Smooth muscle cell (in vitro differentiated cells): ENCODE results near the gene CELA2A. TPM values are rescaled to one million over a fixed set of nuclear protein-coding genes. Genes with fewer than 3 reads are reported as not detected.

Experiments
- DNase-seq: peaks from one replicate; lab custom pipeline; 2025; ENCODE audit not compliant: unreplicated experiment; lab: John Stamatoyannopoulos, UW
- H2AFZ ChIP-seq: fragments of 200-600 bp; sonication (generic); 2 replicates; pipeline ENCODE4 v1.6.0; 2016; ENCODE audit warnings: antibody characterized with exemption, low read depth, mild to moderate bottlenecking
- H3F3A ChIP-seq: fragments of 200-600 bp; sonication (generic); 2 replicates; pipeline ENCODE4 v1.6.0; 2017; ENCODE audit warnings: antibody characterized with exemption, low read depth
- H3K27ac ChIP-seq: fragments of 200-600 bp; sonication (generic); 2 replicates; pipeline ENCODE4 v1.5.1; 2016; ENCODE audit warnings: low read depth, mild to moderate bottlenecking
- H3K27me3 ChIP-seq: fragments of 200-600 bp; sonication (generic); 2 replicates; pipeline ENCODE4 v1.6.1; 2016; ENCODE audit warnings: low read depth, mild to moderate bottlenecking
- H3K36me3 ChIP-seq: fragments of 200-600 bp; sonication (generic); 2 replicates; pipeline ENCODE4 v1.5.1; 2016; ENCODE audit warnings: low read depth
- H3K4me1 ChIP-seq: fragments of 200-600 bp; sonication (generic); 2 replicates; pipeline ENCODE4 v1.5.1; 2016; ENCODE audit warnings: low read depth
- H3K4me2 ChIP-seq: fragments of 200-600 bp; sonication (generic); 2 replicates; pipeline ENCODE4 v1.6.0; 2016; ENCODE audit warnings: mild to moderate bottlenecking
- H3K4me3 ChIP-seq: fragments of 200-600 bp; sonication (generic); 2 replicates; pipeline ENCODE4 v1.5.1; 2016; ENCODE audit warnings: mild to moderate bottlenecking
- H3K79me2 ChIP-seq: fragments of 200-600 bp; sonication (generic); 2 replicates; pipeline ENCODE4 v1.6.0; 2016; ENCODE audit warnings: low read depth, mild to moderate bottlenecking
- H3K9ac ChIP-seq: fragments of 200-600 bp; sonication (generic); 2 replicates; pipeline ENCODE4 v1.6.0; 2016; ENCODE audit warnings: low read depth
- H3K9me3 ChIP-seq: fragments of 200-600 bp; sonication (generic); replicated peaks from 2 replicates; pipeline ENCODE4 v1.5.1; 2016; ENCODE audit warnings: low read depth
- H4K20me1 ChIP-seq: fragments of 200-600 bp; sonication (generic); 2 replicates; pipeline ENCODE4 v1.6.0; 2016; ENCODE audit warnings: low read depth
- WGBS: methylation state at CpG from one replicate; pipeline ENCODE4 v1.1.7; 2016; ENCODE audit warnings: low lambda C conversion rate; 5-methylcytosine and 5-hydroxymethylcytosine counted together
- polyA plus RNA-seq: library from polyadenylated mRNA; unstranded; fragments of >200 nt; fragmentation: Nextera tagmentation; extraction: Ambion mirVana; gene quantifications from 2 replicates; pipeline ENCODE4 v1.2.1, GENCODE V29; 2016
- total RNA-seq: library from RNA; depleted of rRNA; stranded (reverse); fragments of >200 nt; gene quantifications from 2 replicates; pipeline ENCODE4 v1.2.3, GENCODE V29; 2014
- TF ChIP-seq, protein P1 (sequence below): fragments of 200-600 bp; sonication (generic); IDR thresholded peaks from 2 replicates; pipeline ENCODE4 v1.5.1; 2017; ENCODE audit warnings: borderline replicate concordance, mild to moderate bottlenecking, antibody characterized with exemption; ENCODE audit not compliant: insufficient read depth, poor library complexity, severe bottlenecking

CELA2A gene
- total and polyA plus RNA-seq, 2 experiments from 2014 or later, result 2.6 TPM; not detected in 1

GRCh38 chr1:15446212-15446611 lies 10.3 kb upstream of the CELA2A start:
- H3K4me2 ChIP-seq, result no peak overlapping the region
- H3K36me3 ChIP-seq, result no peaks in the 10 kb centered on the region
- TF ChIP-seq, protein P1, sequence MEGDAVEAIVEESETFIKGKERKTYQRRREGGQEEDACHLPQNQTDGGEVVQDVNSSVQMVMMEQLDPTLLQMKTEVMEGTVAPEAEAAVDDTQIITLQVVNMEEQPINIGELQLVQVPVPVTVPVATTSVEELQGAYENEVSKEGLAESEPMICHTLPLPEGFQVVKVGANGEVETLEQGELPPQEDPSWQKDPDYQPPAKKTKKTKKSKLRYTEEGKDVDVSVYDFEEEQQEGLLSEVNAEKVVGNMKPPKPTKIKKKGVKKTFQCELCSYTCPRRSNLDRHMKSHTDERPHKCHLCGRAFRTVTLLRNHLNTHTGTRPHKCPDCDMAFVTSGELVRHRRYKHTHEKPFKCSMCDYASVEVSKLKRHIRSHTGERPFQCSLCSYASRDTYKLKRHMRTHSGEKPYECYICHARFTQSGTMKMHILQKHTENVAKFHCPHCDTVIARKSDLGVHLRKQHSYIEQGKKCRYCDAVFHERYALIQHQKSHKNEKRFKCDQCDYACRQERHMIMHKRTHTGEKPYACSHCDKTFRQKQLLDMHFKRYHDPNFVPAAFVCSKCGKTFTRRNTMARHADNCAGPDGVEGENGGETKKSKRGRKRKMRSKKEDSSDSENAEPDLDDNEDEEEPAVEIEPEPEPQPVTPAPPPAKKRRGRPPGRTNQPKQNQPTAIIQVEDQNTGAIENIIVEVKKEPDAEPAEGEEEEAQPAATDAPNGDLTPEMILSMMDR, result no peak
- DNase-seq, result no peak
- H3K4me1 ChIP-seq, result no peaks in the 10 kb centered on the region
- peaks cover 20% of the 10 kb centered on the region for H3K27me3 ChIP-seq
- H3K79me2 ChIP-seq, result no peaks in the 10 kb centered on the region
- WGBS, result 86% methylated on average over 4 of the region's 4 CpGs
- no peaks in the 10 kb centered on the region for H3K9me3 ChIP-seq
- H4K20me1 ChIP-seq, result no peaks in the 10 kb centered on the region
- H2AFZ ChIP-seq, result no peak overlapping the region
- no peak overlapping the region for H3K27ac ChIP-seq
- H3K4me3 ChIP-seq, result no peak overlapping the region
- H3F3A ChIP-seq, result no peaks in the 10 kb centered on the region
- no peak overlapping the region for H3K9ac ChIP-seq

- Histone ChIP-seq H3F3A (peaks cover 9% of the 10 kb centered on the region), H3K36me3 (no peaks in the 10 kb centered on the region), H3K4me2 (no peak overlapping the region), H3K4me3 (no peak overlapping the region), H3K9me3 (no peaks in the 10 kb centered on the region), H3K9ac (no peak overlapping the region), H4K20me1 (no peaks in the 10 kb centered on the region), H3K27me3 (peaks cover 10% of the 10 kb centered on the region), H3K4me1 (no peaks in the 10 kb centered on the region), H2AFZ (no peak overlapping the region), H3K27ac (no peak overlapping the region), H3K79me2 (no peaks in the 10 kb centered on the region)
- WGBS, result 94% methylated on average over 3 of the region's 3 CpGs
- no peak for DNase-seq
- TF ChIP-seq, protein P1, result no peak
Observed at GRCh38 chr1:15448877-15449462, 7.6 kb upstream of the CELA2A start.

- TF ChIP-seq, protein P1, result no peak
- Histone ChIP-seq H3K27me3 (peaks cover 9% of the 10 kb centered on the region), H3K4me3 (no peak overlapping the region), H3K27ac (no peak overlapping the region), H3K9ac (no peak overlapping the region), H3F3A (peaks cover 12% of the 10 kb centered on the region), H3K4me2 (no peak overlapping the region), H3K9me3 (no peaks in the 10 kb centered on the region), H3K4me1 (no peaks in the 10 kb centered on the region), H3K36me3 (no peaks in the 10 kb centered on the region), H3K79me2 (no peaks in the 10 kb centered on the region), H4K20me1 (no peaks in the 10 kb centered on the region), H2AFZ (no peak overlapping the region)
- WGBS, result 92% methylated on average over 3 of the region's 3 CpGs
- no peak for DNase-seq
Observed at GRCh38 chr1:15449567-15449966, 7.0 kb upstream of the CELA2A start.

DNA sequence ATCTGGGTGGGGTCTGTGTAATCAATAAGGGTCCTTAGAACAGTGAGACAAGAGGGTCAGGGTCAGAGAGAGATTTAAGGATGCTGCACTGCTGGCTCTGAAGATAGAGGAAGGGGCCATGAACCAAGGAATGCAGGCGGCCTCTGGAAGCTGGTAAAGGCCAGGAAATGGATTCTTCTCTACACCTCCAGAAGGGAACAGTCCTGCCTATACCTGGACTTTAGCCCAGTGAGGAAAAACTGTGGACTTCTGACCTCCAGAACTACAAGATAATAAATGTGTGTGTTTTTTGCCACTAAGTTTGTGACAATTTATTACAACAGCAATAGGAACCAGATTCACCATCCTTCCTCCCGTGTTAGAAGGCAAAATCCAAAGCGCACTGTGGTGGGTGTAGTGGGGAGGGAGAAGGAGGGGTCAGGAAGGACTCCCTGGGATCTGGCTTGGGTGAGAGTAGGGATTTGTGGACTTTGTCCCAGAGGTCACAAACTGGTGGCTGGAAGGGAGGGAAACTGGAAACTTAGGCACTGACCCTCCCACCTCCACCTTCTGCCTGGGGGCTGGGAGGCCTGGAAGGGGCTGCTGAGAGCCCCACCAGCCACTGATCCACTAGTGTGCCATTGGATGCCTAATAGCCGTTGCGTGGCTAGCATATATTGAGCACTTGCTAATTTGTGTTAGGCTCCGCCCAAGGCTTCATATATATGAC lies 5.4 kb upstream of the CELA2A start:
- H3K27me3 ChIP-seq, result peaks cover 9% of the 10 kb centered on the region
- H3K79me2 ChIP-seq, result no peaks in the 10 kb centered on the region
- 97% methylated on average over 6 of the region's 6 CpGs for WGBS
- H3F3A ChIP-seq, result peaks cover 12% of the 10 kb centered on the region
- no peak overlapping the region for H3K27ac ChIP-seq
- H3K4me3 ChIP-seq, result no peak overlapping the region
- no peaks in the 10 kb centered on the region for H3K36me3 ChIP-seq
- no peaks in the 10 kb centered on the region for H4K20me1 ChIP-seq
- no peak overlapping the region for H3K9ac ChIP-seq
- H3K4me2 ChIP-seq, result no peak overlapping the region
- no peak for DNase-seq
- peaks cover 3% of the 10 kb centered on the region for H3K4me1 ChIP-seq
- TF ChIP-seq, protein P1, result no peak
- H3K9me3 ChIP-seq, result no peaks in the 10 kb centered on the region
- no peak overlapping the region for H2AFZ ChIP-seq
